Osteoblast (primary cell): ENCODE data around the gene NKAIN2. TPM values are rescaled to one million over a fixed set of nuclear protein-coding genes. Genes with fewer than 3 reads are reported as not detected.

Experiments used
- DNase-seq: peaks from one replicate; pipeline ENCODE4 v3.0.0; 2011; ENCODE audit warnings: low spot score, mixed read lengths; ENCODE audit not compliant: insufficient read length; ENCODE audit errors: missing footprints
- H2AFZ ChIP-seq: 2 replicates; pipeline ENCODE4 v1.6.0; 2011; ENCODE audit warnings: mild to moderate bottlenecking, low read length
- H3K27ac ChIP-seq: 2 replicates; pipeline ENCODE4 v1.5.1; 2011; ENCODE audit warnings: mild to moderate bottlenecking, low read depth, low read length, moderate library complexity
- H3K27me3 ChIP-seq: 2 replicates; pipeline ENCODE4 v1.6.0; 2012; ENCODE audit warnings: mild to moderate bottlenecking, control low read depth, inconsistent platforms, low read length, moderate library complexity; ENCODE audit not compliant: insufficient read depth
- H3K36me3 ChIP-seq: 2 replicates; pipeline ENCODE4 v1.5.1; 2011; ENCODE audit warnings: mild to moderate bottlenecking, low read length, control low read depth, moderate library complexity; ENCODE audit not compliant: insufficient read depth
- H3K4me1 ChIP-seq: 2 replicates; pipeline ENCODE4 v1.5.1; 2011; ENCODE audit warnings: mild to moderate bottlenecking, low read length, control low read depth, moderate library complexity; ENCODE audit not compliant: insufficient read depth
- H3K4me2 ChIP-seq: 2 replicates; pipeline ENCODE4 v1.6.0; 2011; ENCODE audit warnings: mild to moderate bottlenecking, low read length; ENCODE audit not compliant: insufficient read depth
- H3K4me3 ChIP-seq: fragments of 200-600 bp; sonication (generic); 3 replicates; pipeline ENCODE4 v1.5.1; 2012; ENCODE audit warnings: mild to moderate bottlenecking, low read length, inconsistent platforms; ENCODE audit not compliant: insufficient read depth
- H3K79me2 ChIP-seq: 2 replicates; pipeline ENCODE4 v1.6.0; 2012; ENCODE audit warnings: mild to moderate bottlenecking, low read length, control low read depth, inconsistent platforms; ENCODE audit not compliant: insufficient read depth
- H3K9me3 ChIP-seq: 2 replicates; pipeline ENCODE4 v1.5.1; 2011; ENCODE audit warnings: low read depth, low read length, control low read depth
- H4K20me1 ChIP-seq: 2 replicates; pipeline ENCODE4 v1.6.0; 2012; ENCODE audit warnings: mild to moderate bottlenecking, low read length, control low read depth; ENCODE audit not compliant: insufficient read depth
- total RNA-seq: library from RNA; depleted of rRNA; stranded (reverse); fragments of >200 nt; gene quantifications from 2 replicates; pipeline ENCODE4 v1.2.3, GENCODE V29; 2012
- TF ChIP-seq, protein P1 (sequence below): IDR thresholded peaks from 2 replicates; pipeline ENCODE4 v1.5.1; 2011; ENCODE audit warnings: mild to moderate bottlenecking, low read depth, low read length, moderate library complexity; ENCODE audit errors: extremely low read depth

The NKAIN2 gene
- total RNA-seq, 1 donor = under 0.01 TPM

DNA sequence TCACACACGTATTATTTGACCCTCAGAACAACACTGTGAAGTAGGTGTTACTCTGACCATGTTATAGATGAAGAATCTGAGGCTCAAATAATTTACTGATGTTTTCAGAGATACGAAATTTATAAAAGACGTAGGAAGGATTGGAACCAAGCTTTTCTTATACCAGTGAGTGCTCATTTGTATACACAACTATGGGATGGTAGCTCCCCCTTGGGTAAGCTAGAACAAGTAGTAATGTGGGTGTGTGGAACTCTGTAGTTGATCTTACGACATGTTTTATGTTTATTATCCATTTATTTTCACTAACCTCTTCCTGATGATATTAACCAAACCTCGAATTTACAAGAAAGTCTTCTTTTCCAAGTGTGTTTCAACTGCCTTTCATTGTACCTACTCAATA is 248.5 kb downstream of the NKAIN2 start:
- Histone ChIP-seq H3K4me2 (no peak overlapping the region), H3K4me3 (no peak overlapping the region), H4K20me1 (no peaks in the 10 kb centered on the region), H3K36me3 (no peaks in the 10 kb centered on the region), H3K9me3 (no peaks in the 10 kb centered on the region), H2AFZ (no peak overlapping the region), H3K27ac (no peak overlapping the region), H3K4me1 (no peaks in the 10 kb centered on the region), H3K79me2 (no peaks in the 10 kb centered on the region), H3K27me3 (no peaks in the 10 kb centered on the region)
- DNase-seq = no peak
- TF ChIP-seq, protein P1, sequence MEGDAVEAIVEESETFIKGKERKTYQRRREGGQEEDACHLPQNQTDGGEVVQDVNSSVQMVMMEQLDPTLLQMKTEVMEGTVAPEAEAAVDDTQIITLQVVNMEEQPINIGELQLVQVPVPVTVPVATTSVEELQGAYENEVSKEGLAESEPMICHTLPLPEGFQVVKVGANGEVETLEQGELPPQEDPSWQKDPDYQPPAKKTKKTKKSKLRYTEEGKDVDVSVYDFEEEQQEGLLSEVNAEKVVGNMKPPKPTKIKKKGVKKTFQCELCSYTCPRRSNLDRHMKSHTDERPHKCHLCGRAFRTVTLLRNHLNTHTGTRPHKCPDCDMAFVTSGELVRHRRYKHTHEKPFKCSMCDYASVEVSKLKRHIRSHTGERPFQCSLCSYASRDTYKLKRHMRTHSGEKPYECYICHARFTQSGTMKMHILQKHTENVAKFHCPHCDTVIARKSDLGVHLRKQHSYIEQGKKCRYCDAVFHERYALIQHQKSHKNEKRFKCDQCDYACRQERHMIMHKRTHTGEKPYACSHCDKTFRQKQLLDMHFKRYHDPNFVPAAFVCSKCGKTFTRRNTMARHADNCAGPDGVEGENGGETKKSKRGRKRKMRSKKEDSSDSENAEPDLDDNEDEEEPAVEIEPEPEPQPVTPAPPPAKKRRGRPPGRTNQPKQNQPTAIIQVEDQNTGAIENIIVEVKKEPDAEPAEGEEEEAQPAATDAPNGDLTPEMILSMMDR = no peak

GRCh38 chr6:124053315-124053714 is 249.7 kb downstream of the NKAIN2 start:
- Histone ChIP-seq H3K36me3 (no peaks in the 10 kb centered on the region), H4K20me1 (no peaks in the 10 kb centered on the region), H3K9me3 (no peaks in the 10 kb centered on the region), H2AFZ (no peak overlapping the region), H3K4me2 (no peak overlapping the region), H3K4me1 (no peaks in the 10 kb centered on the region), H3K4me3 (no peak overlapping the region), H3K27me3 (no peaks in the 10 kb centered on the region), H3K79me2 (no peaks in the 10 kb centered on the region), H3K27ac (no peak overlapping the region)
- TF ChIP-seq, protein P1 = no peak
- DNase-seq = no peak

DNA sequence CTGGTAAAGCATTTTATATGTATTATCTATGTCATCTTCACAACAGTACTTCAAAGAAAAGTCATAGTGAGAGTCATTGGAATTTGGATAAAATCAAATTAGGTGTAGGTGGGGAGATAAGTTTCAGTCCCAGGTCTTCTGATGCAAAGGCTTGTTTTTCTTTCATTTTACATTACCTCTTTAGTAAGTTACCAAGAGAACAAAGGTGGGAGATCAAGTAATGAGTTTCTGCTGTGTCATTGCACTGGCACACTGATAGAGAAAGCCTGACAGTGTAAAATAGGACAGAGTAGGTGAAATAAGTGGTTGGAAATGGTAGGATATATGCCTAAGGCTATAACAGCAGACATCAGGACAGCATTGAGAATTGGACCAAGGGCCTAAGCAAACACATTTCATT is 250.4 kb downstream of the NKAIN2 start:
- Histone ChIP-seq H3K4me1 (no peaks in the 10 kb centered on the region), H3K27me3 (no peaks in the 10 kb centered on the region), H3K4me3 (no peak overlapping the region), H3K36me3 (no peaks in the 10 kb centered on the region), H3K79me2 (no peaks in the 10 kb centered on the region), H3K4me2 (no peak overlapping the region), H4K20me1 (no peaks in the 10 kb centered on the region), H3K27ac (no peak overlapping the region), H2AFZ (no peak overlapping the region), H3K9me3 (no peaks in the 10 kb centered on the region)
- TF ChIP-seq, protein P1 = no peak
- no peak for DNase-seq

- no peaks in the 10 kb centered on the region for H3K36me3 ChIP-seq
- no peaks in the 10 kb centered on the region for H4K20me1 ChIP-seq
- H3K79me2 ChIP-seq = no peaks in the 10 kb centered on the region
- H3K4me3 ChIP-seq = no peak overlapping the region
- H3K4me2 ChIP-seq = no peak overlapping the region
- H3K27me3 ChIP-seq = no peaks in the 10 kb centered on the region
- no peak for DNase-seq
- no peak overlapping the region for H2AFZ ChIP-seq
- no peak overlapping the region for H3K27ac ChIP-seq
- TF ChIP-seq, protein P1 = no peak
- no peaks in the 10 kb centered on the region for H3K9me3 ChIP-seq
- H3K4me1 ChIP-seq = no peaks in the 10 kb centered on the region
Measured at GRCh38 chr6:124055395-124055794, 251.7 kb downstream of the NKAIN2 start.
